NCI-H1436 (cell line): Measurements from ENCODE around the gene ERGIC1.

Experiments used
- DNase-seq: peaks from one replicate; lab custom pipeline; 2025; lab: John Stamatoyannopoulos, UW

Gene ERGIC1

GRCh38 chr5:172984244-172984953 is 150.3 kb downstream of the ERGIC1 start:
- DNase-seq, result peak; percentile 35

- no peak for DNase-seq
These were observed 151.5 kb downstream of the ERGIC1 start for GRCh38 chr5:172985596-172985995.

GRCh38 chr5:172988276-172988675 is 154.2 kb downstream of the ERGIC1 start:
- DNase-seq, result no peak

GRCh38 chr5:172990776-172991175 is 156.7 kb downstream of the ERGIC1 start:
- no peak for DNase-seq

GRCh38 chr5:172994405-172994804 is 160.4 kb downstream of the ERGIC1 start:
- DNase-seq, result no peak

- DNase-seq, result no peak
These were observed 165.4 kb downstream of the ERGIC1 start for GRCh38 chr5:172999372-172999973.

- DNase-seq, result no peak
These were observed 165.9 kb downstream of the ERGIC1 start for GRCh38 chr5:172999974-173000373.

GRCh38 chr5:173001229-173001841 is 167.3 kb downstream of the ERGIC1 start:
- no peak for DNase-seq
